HEK293 (cell line): ENCODE measurements around the gene ITFG2.
"Not testable (repeated sequence)": the region's sequence is repeated elsewhere in the genome, so short reads cannot be mapped to it uniquely, and the experiment has no call there.

Source experiments
- HOXC10 ChIP-seq: sonication (generic); formaldehyde crosslinking; IDR thresholded peaks from 2 replicates; pipeline ENCODE4 v1.8.1; 2023; ENCODE audit warnings: mild to moderate bottlenecking, missing genetic modification reagents
- KLF10 ChIP-seq: fragments of 450-650 bp; IDR thresholded peaks from 2 replicates; pipeline ENCODE4 v1.5.1; 2018; ENCODE audit warnings: missing biosample characterization, mild to moderate bottlenecking, missing genetic modification characterization
- REST ChIP-seq: fragments of 450-650 bp; formaldehyde crosslinking; IDR thresholded peaks from 2 replicates; pipeline ENCODE4 v1.5.1; 2016; ENCODE audit warnings: missing biosample characterization, missing genetic modification characterization
- SCRT1 ChIP-seq: fragments of 450-650 bp; formaldehyde crosslinking; IDR thresholded peaks from 2 replicates; pipeline ENCODE4 v1.5.1; 2016; ENCODE audit warnings: missing biosample characterization, missing genetic modification characterization, borderline replicate concordance
- YY1 ChIP-seq: fragments of 450-650 bp; formaldehyde crosslinking; IDR thresholded peaks from 2 replicates; pipeline ENCODE4 v1.5.1; 2018; ENCODE audit warnings: missing biosample characterization, missing genetic modification characterization
- ZBTB17 ChIP-seq: fragments of 450-650 bp; formaldehyde crosslinking; IDR thresholded peaks from 2 replicates; pipeline ENCODE4 v1.5.1; 2016; ENCODE audit warnings: missing biosample characterization, missing genetic modification characterization
- ZNF114 ChIP-seq: fragments of 450-650 bp; formaldehyde crosslinking; IDR thresholded peaks from 2 replicates; pipeline ENCODE4 v1.5.0; 2017; ENCODE audit warnings: missing biosample characterization, missing genetic modification characterization
- ZNF121 ChIP-seq: fragments of 450-650 bp; formaldehyde crosslinking; IDR thresholded peaks from 2 replicates; pipeline ENCODE4 v1.5.1; 2016; ENCODE audit warnings: missing biosample characterization, missing genetic modification characterization
- ZNF239 ChIP-seq: fragments of 450-650 bp; formaldehyde crosslinking; IDR thresholded peaks from 2 replicates; pipeline ENCODE4 v1.5.1; 2016; ENCODE audit warnings: missing biosample characterization, missing genetic modification characterization
- ZNF24 ChIP-seq: fragments of 450-650 bp; formaldehyde crosslinking; IDR thresholded peaks from 2 replicates; pipeline ENCODE4 v1.5.1; 2016; ENCODE audit warnings: missing biosample characterization, missing genetic modification characterization
- ZNF747 ChIP-seq: fragments of 450-650 bp; formaldehyde crosslinking; IDR thresholded peaks from 2 replicates; pipeline ENCODE4 v1.5.1; 2016; ENCODE audit warnings: missing biosample characterization, missing genetic modification characterization

- not testable (repeated sequence) for TF ChIP-seq ZNF114 (tag by site-specific recombination); ZBTB17 (tag by site-specific recombination); KLF10 (tag by site-specific recombination); ZNF747; HOXC10; YY1 (tag by site-specific recombination); REST (tag by site-specific recombination); ZNF239 (tag by site-specific recombination); SCRT1 (tag by site-specific recombination); ZNF24 (tag by site-specific recombination); ZNF121 (tag by site-specific recombination)
Measured at GRCh38 chr12:2770544-2770943, 41.9 kb upstream of the ITFG2 start.
